PC-9 (cell line): ENCODE data around the gene CTNND1. TPM values are rescaled to one million over a fixed set of nuclear protein-coding genes. Genes with fewer than 3 reads are reported as not detected.

Source experiments
- BruUV-seq: library from RNA; stranded (reverse); fragments of 400-500 nt; replicated peaks from 2 replicates; lab custom pipeline; 2021; lab: Mats Ljungman, UMichigan
- CTCF ChIA-PET: fragments of 300-600 bp; sonication (Branson Sonifier 250); formaldehyde crosslinking; loops from one replicate; lab custom pipeline; 2022; ENCODE audit warnings: antibody characterized with exemption; lab: Charles Lee
- POLR2A ChIA-PET: fragments of 300-600 bp; sonication (Branson Sonifier 250); formaldehyde crosslinking; loops from one replicate; lab custom pipeline; 2022; ENCODE audit warnings: antibody characterized with exemption; ENCODE audit not compliant: unreplicated experiment; lab: Charles Lee
- DNase-seq, 2 experiments: peaks; one replicate each; pipeline versions ENCODE4 v3.0.0 to v3.0.0-alpha.2; 2015 to 2022; ENCODE audit warnings: mixed read lengths in 1 of 2
- H2AFZ ChIP-seq: fragments of 200-600 bp; sonication (generic); 2 replicates; pipeline ENCODE4 v1.8.1; 2017; ENCODE audit warnings: antibody characterized with exemption
- H3F3A ChIP-seq: fragments of 200-600 bp; sonication (generic); 2 replicates; pipeline ENCODE4 v1.8.1; 2017; ENCODE audit warnings: antibody characterized with exemption, mild to moderate bottlenecking, low read depth; ENCODE audit not compliant: insufficient read depth
- H3K27ac ChIP-seq: fragments of 200-600 bp; sonication (generic); 2 replicates; pipeline ENCODE4 v1.6.1; 2016; ENCODE audit warnings: mixed run types
- H3K27me3 ChIP-seq: fragments of 200-600 bp; sonication (generic); 2 replicates; pipeline ENCODE4 v1.6.1; 2016; ENCODE audit warnings: low read depth, mixed run types; ENCODE audit not compliant: insufficient read depth
- H3K36me3 ChIP-seq: fragments of 200-600 bp; sonication (generic); 2 replicates; pipeline ENCODE4 v1.6.1; 2016; ENCODE audit warnings: low read depth, mixed run types
- H3K4me1 ChIP-seq: fragments of 200-600 bp; sonication (generic); replicated peaks from 2 replicates; pipeline ENCODE4 v1.6.1; 2016; ENCODE audit warnings: mixed run types; ENCODE audit not compliant: insufficient read depth
- H3K4me2 ChIP-seq: fragments of 200-600 bp; sonication (generic); 2 replicates; pipeline ENCODE4 v1.6.1; 2017; ENCODE audit warnings: mixed run types
- H3K4me3 ChIP-seq: fragments of 200-600 bp; sonication (generic); 2 replicates; pipeline ENCODE4 v1.6.1; 2016; ENCODE audit warnings: mixed run types
- H3K79me2 ChIP-seq: fragments of 200-600 bp; sonication (generic); 2 replicates; pipeline ENCODE4 v1.6.1; 2017; ENCODE audit warnings: low read depth, mixed run types
- H3K9me2 ChIP-seq: fragments of 200-600 bp; sonication (generic); 2 replicates; pipeline ENCODE4 v1.8.1; 2017; ENCODE audit warnings: mild to moderate bottlenecking; ENCODE audit not compliant: insufficient read depth
- H3K9me3 ChIP-seq: fragments of 200-600 bp; sonication (generic); 2 replicates; pipeline ENCODE4 v1.8.1; 2016; ENCODE audit warnings: low read depth; ENCODE audit not compliant: insufficient read depth
- H4K20me1 ChIP-seq: fragments of 200-600 bp; sonication (generic); 2 replicates; pipeline ENCODE4 v1.8.1; 2017; ENCODE audit not compliant: insufficient read depth
- EZH2 ChIP-seq: fragments of 200-600 bp; sonication (generic); IDR thresholded peaks from 2 replicates; pipeline ENCODE4 v1.8.0; 2017; ENCODE audit warnings: antibody characterized with exemption, low read depth
- intact Hi-C: fragments of 100-400 bp; cut with micrococcal nuclease; formaldehyde crosslinking; loops from one replicate; pipeline ENCODE4 v1.10.0; 2022; ENCODE audit not compliant: unreplicated experiment
- total RNA-seq: library from RNA; stranded (reverse); gene quantifications from 2 replicates; pipeline ENCODE4 v1.2.3, GENCODE V29; 2021
- TF ChIP-seq, protein P1 (sequence below): fragments of 200-600 bp; sonication (generic); conservative IDR thresholded peaks from 2 replicates; pipeline ENCODE4 v1.6.1; 2017; ENCODE audit warnings: mixed run types, antibody characterized with exemption, mild to moderate bottlenecking, moderate library complexity

CTNND1 gene
- total RNA-seq, 1 experiment from 2014 or later = 340 TPM

DNA sequence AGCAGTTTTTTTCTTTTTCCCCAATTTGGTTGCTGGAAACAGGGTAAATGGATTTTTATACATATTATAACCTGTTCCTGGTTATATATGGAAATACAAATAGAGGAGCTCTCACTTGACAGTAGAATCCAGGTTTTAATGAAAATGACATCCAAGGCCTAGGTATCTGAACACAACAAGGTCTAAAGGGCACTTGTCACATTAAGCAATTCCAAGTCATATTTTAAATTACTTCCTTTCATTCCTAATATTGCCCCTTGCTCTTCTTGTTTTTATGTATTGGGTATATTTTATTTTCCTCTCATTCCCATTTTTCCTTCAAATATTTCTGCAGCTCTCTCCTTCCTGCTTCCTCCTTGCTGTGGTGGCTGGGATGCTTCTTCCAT, 27.1 kb downstream of the CTNND1 start:
- BruUV-seq = no TSS peak
- ChIA-PET POLR2A (interaction anchor here (0.7 kb wide), 1 partner anchor 784 kb away, joined by 4 read pairs; no protein-coding TSS in a partner anchor), CTCF (interaction anchor here (0.5 kb wide), 1 partner anchor 10 kb away, joined by 3 read pairs; no protein-coding TSS in a partner anchor)
- H3K36me3 ChIP-seq = peaks cover 55% of the 10 kb centered on the region
- peak overlapping the region; percentile 32 for H3K27ac ChIP-seq
- peaks cover 15% of the 10 kb centered on the region for H3F3A ChIP-seq
- H3K4me1 ChIP-seq = peaks cover 61% of the 10 kb centered on the region
- H3K4me2 ChIP-seq = no peak overlapping the region
- no peak for TF ChIP-seq EZH2
- TF ChIP-seq, protein P1, sequence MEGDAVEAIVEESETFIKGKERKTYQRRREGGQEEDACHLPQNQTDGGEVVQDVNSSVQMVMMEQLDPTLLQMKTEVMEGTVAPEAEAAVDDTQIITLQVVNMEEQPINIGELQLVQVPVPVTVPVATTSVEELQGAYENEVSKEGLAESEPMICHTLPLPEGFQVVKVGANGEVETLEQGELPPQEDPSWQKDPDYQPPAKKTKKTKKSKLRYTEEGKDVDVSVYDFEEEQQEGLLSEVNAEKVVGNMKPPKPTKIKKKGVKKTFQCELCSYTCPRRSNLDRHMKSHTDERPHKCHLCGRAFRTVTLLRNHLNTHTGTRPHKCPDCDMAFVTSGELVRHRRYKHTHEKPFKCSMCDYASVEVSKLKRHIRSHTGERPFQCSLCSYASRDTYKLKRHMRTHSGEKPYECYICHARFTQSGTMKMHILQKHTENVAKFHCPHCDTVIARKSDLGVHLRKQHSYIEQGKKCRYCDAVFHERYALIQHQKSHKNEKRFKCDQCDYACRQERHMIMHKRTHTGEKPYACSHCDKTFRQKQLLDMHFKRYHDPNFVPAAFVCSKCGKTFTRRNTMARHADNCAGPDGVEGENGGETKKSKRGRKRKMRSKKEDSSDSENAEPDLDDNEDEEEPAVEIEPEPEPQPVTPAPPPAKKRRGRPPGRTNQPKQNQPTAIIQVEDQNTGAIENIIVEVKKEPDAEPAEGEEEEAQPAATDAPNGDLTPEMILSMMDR = no peak
- DNase-seq = no peak
- no peak overlapping the region for H3K4me3 ChIP-seq
- no peaks in the 10 kb centered on the region for H3K9me2 ChIP-seq
- intact Hi-C loops = no loop called here
- peaks cover 3% of the 10 kb centered on the region; the same call in 1 of the 2 replicates for H4K20me1 ChIP-seq
- peaks cover 100% of the 10 kb centered on the region for H3K79me2 ChIP-seq
- no peaks in the 10 kb centered on the region for H3K9me3 ChIP-seq
- no peaks in the 10 kb centered on the region for H3K27me3 ChIP-seq
- no peak overlapping the region for H2AFZ ChIP-seq

DNA sequence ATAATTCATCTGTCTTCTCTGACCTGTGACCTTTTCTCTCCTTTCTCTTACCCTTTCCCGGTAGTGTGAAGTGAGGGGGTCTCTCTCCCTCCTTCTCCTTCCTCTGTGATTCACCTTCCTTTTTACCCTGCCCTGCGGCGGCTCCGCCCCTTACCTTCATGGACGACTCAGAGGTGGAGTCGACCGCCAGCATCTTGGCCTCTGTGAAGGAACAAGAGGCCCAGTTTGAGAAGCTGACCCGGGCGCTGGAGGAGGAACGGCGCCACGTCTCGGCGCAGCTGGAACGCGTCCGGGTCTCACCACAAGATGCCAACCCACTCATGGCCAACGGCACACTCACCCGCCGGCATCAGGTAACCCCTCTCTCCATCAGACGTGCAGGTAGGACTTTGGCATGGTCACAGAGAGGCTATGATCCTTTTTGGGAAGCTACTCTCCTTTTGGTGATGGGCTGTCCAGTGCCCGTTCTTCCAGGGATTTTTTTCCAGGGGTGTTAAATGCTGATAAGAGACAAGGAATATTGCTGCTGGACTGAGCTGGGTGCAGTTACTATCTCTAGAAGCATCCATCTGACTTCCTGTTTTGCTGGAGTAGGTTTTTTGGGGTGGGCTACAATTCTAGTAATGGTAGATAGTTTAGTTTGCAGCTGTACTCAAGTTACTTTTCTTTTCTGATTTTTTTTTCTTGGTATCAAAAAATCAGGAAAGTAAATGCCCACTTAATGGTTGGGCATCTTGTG, 29.9 kb downstream of the CTNND1 start:
- H3K4me2 ChIP-seq = peak overlapping the region; percentile 26; the same call in 1 of the 2 replicates
- peaks cover 60% of the 10 kb centered on the region for H3K4me1 ChIP-seq
- TF ChIP-seq, protein P1 = no peak
- TF ChIP-seq EZH2 = no peak
- BruUV-seq = no TSS peak
- no peaks in the 10 kb centered on the region for H3K9me3 ChIP-seq
- H4K20me1 ChIP-seq = peaks cover 3% of the 10 kb centered on the region; the same call in 1 of the 2 replicates
- H3K27me3 ChIP-seq = no peaks in the 10 kb centered on the region
- intact Hi-C loops = no loop called here
- H2AFZ ChIP-seq = no peak overlapping the region
- CTCF ChIA-PET = interaction anchor here (1.0 kb wide), 1 partner anchor 27 kb away, joined by 3 read pairs; no protein-coding TSS in a partner anchor
- H3K9me2 ChIP-seq = no peaks in the 10 kb centered on the region
- peaks cover 100% of the 10 kb centered on the region for H3K79me2 ChIP-seq
- H3K36me3 ChIP-seq = peaks cover 71% of the 10 kb centered on the region
- no peak for DNase-seq
- peak overlapping the region; percentile 49 for H3K27ac ChIP-seq
- H3F3A ChIP-seq = peaks cover 22% of the 10 kb centered on the region
- POLR2A ChIA-PET = no interaction called here
- no peak overlapping the region for H3K4me3 ChIP-seq

DNA sequence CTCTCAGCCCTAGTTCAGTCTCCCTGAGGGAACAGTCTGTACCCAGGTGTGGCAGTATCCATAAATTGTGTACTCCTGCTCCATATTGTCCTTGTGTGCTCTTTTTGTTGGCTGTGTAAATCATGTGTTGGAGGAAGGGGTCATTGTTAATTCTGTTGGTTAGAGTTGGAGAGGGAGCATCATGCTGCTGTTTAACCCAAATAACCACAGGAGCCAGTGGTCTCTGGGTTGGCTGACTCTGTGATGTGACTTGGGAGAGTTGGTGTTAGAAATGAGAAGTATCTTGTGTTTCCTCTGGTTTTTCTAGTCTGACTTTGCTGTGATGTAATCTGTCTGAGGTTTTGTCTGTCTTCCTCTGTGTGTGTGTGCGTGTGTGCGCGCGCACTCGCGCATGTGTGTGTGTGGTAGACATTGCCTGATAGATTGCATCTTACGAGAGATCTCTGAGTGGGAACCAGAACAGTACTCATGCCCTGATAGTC, 30.5 kb downstream of the CTNND1 start:
- Histone ChIP-seq H3K4me1 (peaks cover 54% of the 10 kb centered on the region), H3K9me3 (no peaks in the 10 kb centered on the region), H3K27ac (peak overlapping the region; percentile 49), H2AFZ (no peak overlapping the region), H3K4me3 (no peak overlapping the region), H3K27me3 (no peaks in the 10 kb centered on the region), H3F3A (peaks cover 22% of the 10 kb centered on the region), H3K36me3 (peaks cover 68% of the 10 kb centered on the region), H3K9me2 (no peaks in the 10 kb centered on the region), H3K79me2 (peaks cover 98% of the 10 kb centered on the region), H4K20me1 (peaks cover 3% of the 10 kb centered on the region; the same call in 1 of the 2 replicates), H3K4me2 (peak overlapping the region; percentile 26; the same call in 1 of the 2 replicates)
- TF ChIP-seq, protein P1 = no peak
- TF ChIP-seq EZH2 = no peak
- POLR2A ChIA-PET = interaction anchor here (0.6 kb wide), 2 partner anchors 51 to 130 kb away, joined by 4 to 5 read pairs; partner anchors contain the start of gene SELENOH
- intact Hi-C loops = no loop called here
- no TSS peak for BruUV-seq
- peak in 1 of 2 experiments; percentile 36 for DNase-seq
- CTCF ChIA-PET = interaction anchor here (1.0 kb wide), 1 partner anchor 27 kb away, joined by 3 read pairs; no protein-coding TSS in a partner anchor
